ENCODE results near the gene TLE3.
A peak's percentile ranks its signal among the peaks of the same experiment; 100 is the strongest.

TLE3 gene

DNA sequence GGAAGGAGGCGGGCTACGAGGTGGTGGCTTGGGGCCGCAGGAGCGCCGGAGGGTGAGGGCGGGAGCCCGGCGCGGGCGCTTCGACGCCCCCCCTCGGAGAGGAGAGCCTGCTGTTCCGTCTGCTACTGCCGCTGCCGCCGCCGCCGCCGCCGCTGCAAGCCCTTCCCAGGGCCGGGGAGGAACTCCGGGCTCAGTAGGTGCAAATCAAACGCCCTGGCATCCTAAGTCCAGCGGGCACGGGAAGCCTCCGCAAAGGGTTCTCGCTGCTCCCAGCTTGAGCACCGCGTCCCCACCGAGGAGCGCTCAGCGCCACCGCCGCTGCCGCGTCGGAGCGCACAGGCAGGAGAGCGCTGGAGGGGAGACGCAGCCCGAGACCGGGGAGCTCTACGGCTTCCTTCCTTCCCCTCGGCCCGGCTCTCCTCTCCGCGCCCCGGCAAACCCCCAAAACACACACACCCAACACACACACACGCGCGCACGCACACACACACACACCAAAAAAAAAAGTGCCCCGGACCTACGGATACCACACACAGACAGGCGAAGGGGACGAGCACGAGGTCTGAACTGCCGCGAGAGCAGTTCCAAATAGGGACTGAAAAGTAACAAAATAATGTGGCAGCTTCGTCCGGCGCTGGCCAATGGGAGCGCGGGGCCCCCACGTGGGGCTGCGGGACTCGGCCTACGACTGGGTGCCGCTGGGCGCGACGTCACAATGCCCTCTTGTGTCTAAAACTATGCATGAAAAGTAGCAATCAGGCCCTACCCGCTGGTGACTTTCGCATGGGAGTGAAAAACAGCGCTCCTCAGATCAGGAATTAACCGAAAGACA lies at the start of gene TLE3:
TSS of gene TLE3 (minus strand) at position 597 of the 832 bp plus-strand sequence. CDS start 1,119 bp downstream, outside the sequence.
- peak; percentile 44 for TF ChIP-seq CTCF (IDR thresholded peaks at IDR 0.05; ENCODE audit: insufficient read depth, low read length, poor library complexity, severe bottlenecking)
- H3K4me3 ChIP-seq (replicated peaks; ENCODE audit: low read depth, low read length) = peak within 1 kb of the TSS; percentile 94
- H3K27me3 ChIP-seq (replicated peaks; ENCODE audit: control insufficient read depth, insufficient read depth, low read length) = no peaks in the 10 kb centered on the region; the same call in 1 of the 2 replicates
- peak; percentile 98 for DNase-seq (ENCODE audit: extremely low read depth, insufficient read length)
- peaks cover 2% of the 10 kb centered on the region for H3K36me3 ChIP-seq (ENCODE audit: control insufficient read depth, insufficient read depth, low read length)

- Histone ChIP-seq H3K4me3 (replicated peaks; ENCODE audit: low read depth, low read length) (no peak overlapping the region), H3K27me3 (replicated peaks; ENCODE audit: control insufficient read depth, insufficient read depth, low read length) (no peaks in the 10 kb centered on the region), H3K36me3 (ENCODE audit: control insufficient read depth, insufficient read depth, low read length) (no peaks in the 10 kb centered on the region)
- no peak for DNase-seq (ENCODE audit: extremely low read depth, insufficient read length)
- TF ChIP-seq CTCF (IDR thresholded peaks at IDR 0.05; ENCODE audit: insufficient read depth, low read length, poor library complexity, severe bottlenecking) = no peak
These were observed 49.6 kb upstream of the TLE3 start for GRCh38 chr15:70147178-70147760.

DNA sequence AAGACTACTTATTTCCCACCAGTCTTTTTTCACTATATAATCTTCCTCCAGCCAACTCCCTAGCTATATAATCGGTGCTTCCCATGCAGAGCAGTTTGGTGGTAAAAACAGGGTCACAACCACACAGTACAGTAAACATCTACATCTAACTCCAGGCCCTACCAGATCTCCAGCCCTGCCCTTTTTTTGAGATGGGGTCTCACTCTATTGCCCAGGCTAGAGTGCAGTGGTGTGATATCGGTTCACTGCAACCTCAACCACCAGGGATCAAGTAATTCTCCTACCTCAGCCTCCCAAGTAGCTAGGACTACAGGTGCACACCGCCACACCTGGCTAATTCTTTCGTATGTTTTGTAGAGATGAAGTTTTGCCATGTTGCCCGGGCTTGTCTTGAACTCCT lies 49.1 kb upstream of the TLE3 start:
- no peak for TF ChIP-seq CTCF (IDR thresholded peaks at IDR 0.05; ENCODE audit: insufficient read depth, low read length, poor library complexity, severe bottlenecking)
- no peak overlapping the region for H3K4me3 ChIP-seq (replicated peaks; ENCODE audit: low read depth, low read length)
- H3K36me3 ChIP-seq (ENCODE audit: control insufficient read depth, insufficient read depth, low read length) = no peaks in the 10 kb centered on the region
- H3K27me3 ChIP-seq (replicated peaks; ENCODE audit: control insufficient read depth, insufficient read depth, low read length) = no peaks in the 10 kb centered on the region
- DNase-seq (ENCODE audit: extremely low read depth, insufficient read length) = no peak

- no peak for DNase-seq (ENCODE audit: extremely low read depth, insufficient read length)
- H3K27me3 ChIP-seq (replicated peaks; ENCODE audit: control insufficient read depth, insufficient read depth, low read length) = no peaks in the 10 kb centered on the region
- H3K4me3 ChIP-seq (replicated peaks; ENCODE audit: low read depth, low read length) = no peak overlapping the region
- H3K36me3 ChIP-seq (ENCODE audit: control insufficient read depth, insufficient read depth, low read length) = no peaks in the 10 kb centered on the region
- no peak for TF ChIP-seq CTCF (IDR thresholded peaks at IDR 0.05; ENCODE audit: insufficient read depth, low read length, poor library complexity, severe bottlenecking)
These were observed 48.4 kb upstream of the TLE3 start for GRCh38 chr15:70146162-70146561.

DNA sequence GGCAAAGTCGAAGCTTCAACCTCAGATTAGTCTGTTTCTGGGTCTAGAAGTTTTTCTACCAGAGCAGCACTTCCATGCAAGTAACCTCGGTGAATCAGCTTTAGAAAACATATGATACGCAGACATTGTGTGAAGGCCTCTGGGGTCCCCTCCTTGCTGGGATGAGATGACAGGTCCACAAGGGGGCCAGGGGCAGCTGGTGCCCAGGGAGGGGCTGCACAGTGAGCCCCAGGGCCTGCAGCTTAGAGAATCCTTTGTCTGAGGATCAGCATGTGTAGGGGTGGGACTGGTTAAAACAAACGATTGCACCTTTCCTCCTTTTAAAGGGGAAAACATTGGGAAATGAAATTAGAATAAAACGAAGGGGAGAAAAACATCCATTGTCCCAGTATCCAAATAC lies 47.5 kb upstream of the TLE3 start:
- no peaks in the 10 kb centered on the region for H3K27me3 ChIP-seq (replicated peaks; ENCODE audit: control insufficient read depth, insufficient read depth, low read length)
- H3K4me3 ChIP-seq (replicated peaks; ENCODE audit: low read depth, low read length) = no peak overlapping the region
- DNase-seq (ENCODE audit: extremely low read depth, insufficient read length) = no peak
- no peak for TF ChIP-seq CTCF (IDR thresholded peaks at IDR 0.05; ENCODE audit: insufficient read depth, low read length, poor library complexity, severe bottlenecking)
- no peaks in the 10 kb centered on the region for H3K36me3 ChIP-seq (ENCODE audit: control insufficient read depth, insufficient read depth, low read length)
